WTC11 (cell line): Measurements from ENCODE around the gene WSCD1. TPM values are rescaled to one million over a fixed set of nuclear protein-coding genes. Genes with fewer than 3 reads are reported as not detected.

Source experiments
- ATAC-seq: fragments of 200-7000 bp; cut with Tn5 transposase; 2 replicates; pipeline ENCODE4 v1.10.0; 2021; ENCODE audit warnings: mild to moderate bottlenecking, moderate library complexity
- CTCF ChIA-PET: fragments of 300-600 bp; sonication (Branson Sonifier 250); formaldehyde crosslinking; loops from one replicate; lab custom pipeline; 2021; ENCODE audit warnings: antibody characterized with exemption; lab: Charles Lee
- POLR2A ChIA-PET: fragments of 350-600 bp; sonication (Branson Sonifier 250); formaldehyde crosslinking; loops from one replicate; lab custom pipeline; 2021; ENCODE audit warnings: antibody characterized with exemption; lab: Charles Lee
- DNase-seq: peaks from one replicate; pipeline ENCODE4 v3.0.0; 2021; ENCODE audit warnings: low spot score
- H3K27ac Mint-ChIP-seq: 2 replicates; pipeline ENCODE4 v1.8.0; 2021; ENCODE audit warnings: mixed read lengths
- H3K27me3 Mint-ChIP-seq: 2 replicates; pipeline ENCODE4 v1.8.0; 2021; ENCODE audit warnings: low read depth, mild to moderate bottlenecking, moderate library complexity, mixed read lengths
- H3K36me3 Mint-ChIP-seq: 2 replicates; pipeline ENCODE4 v1.8.0; 2021; ENCODE audit warnings: mixed read lengths
- H3K4me1 Mint-ChIP-seq: 2 replicates; pipeline ENCODE4 v1.8.0; 2022; ENCODE audit warnings: mixed read lengths
- H3K4me3 Mint-ChIP-seq: 2 replicates; pipeline ENCODE4 v1.8.0; 2021; ENCODE audit warnings: mild to moderate bottlenecking, moderate library complexity, mixed read lengths
- H3K9me3 Mint-ChIP-seq: 2 replicates; pipeline ENCODE4 v1.8.0; 2021; ENCODE audit warnings: mixed read lengths
- ATF1 ChIP-seq: sonication (generic); formaldehyde crosslinking; IDR thresholded peaks from 2 replicates; pipeline ENCODE4 v1.8.1; 2023; ENCODE audit warnings: mild to moderate bottlenecking, moderate library complexity, missing genetic modification reagents
- CREM ChIP-seq: sonication (generic); formaldehyde crosslinking; IDR thresholded peaks from 2 replicates; pipeline ENCODE4 v1.8.1; 2022; ENCODE audit warnings: mild to moderate bottlenecking, missing genetic modification reagents, moderate library complexity
- E2F4 ChIP-seq: sonication (generic); formaldehyde crosslinking; IDR thresholded peaks from 2 replicates; pipeline ENCODE4 v1.8.1; 2022; ENCODE audit warnings: low read depth, mild to moderate bottlenecking, moderate library complexity, missing genetic modification reagents, borderline replicate concordance
- EMX1 ChIP-seq: fragments of 250-450 bp; sonication (Bioruptor Pico); IDR thresholded peaks from 2 replicates; pipeline ENCODE4 v1.8.0; 2021; ENCODE audit warnings: mild to moderate bottlenecking
- FOXP1 ChIP-seq: sonication (generic); formaldehyde crosslinking; IDR thresholded peaks from 2 replicates; pipeline ENCODE4 v1.8.0; 2022; ENCODE audit warnings: missing genetic modification reagents, mild to moderate bottlenecking, moderate library complexity, borderline replicate concordance
- GABPB1 ChIP-seq: sonication (generic); formaldehyde crosslinking; IDR thresholded peaks from 2 replicates; pipeline ENCODE4 v1.8.1; 2023; ENCODE audit warnings: mild to moderate bottlenecking, missing genetic modification reagents
- HMGA2 ChIP-seq: fragments of 250-450 bp; sonication (Bioruptor Pico); IDR thresholded peaks from 2 replicates; pipeline ENCODE4 v1.4.0; 2021; ENCODE audit warnings: mild to moderate bottlenecking, moderate library complexity
- JAZF1 ChIP-seq: fragments of 250-450 bp; sonication (Bioruptor Pico); IDR thresholded peaks from 2 replicates; pipeline ENCODE4 v1.9.0; 2021; ENCODE audit warnings: moderate library complexity, mild to moderate bottlenecking, inconsistent platforms
- JUN ChIP-seq: sonication (generic); formaldehyde crosslinking; IDR thresholded peaks from 2 replicates; pipeline ENCODE4 v1.8.0; 2023; ENCODE audit warnings: mild to moderate bottlenecking, missing genetic modification reagents
- MAX ChIP-seq: sonication (generic); formaldehyde crosslinking; IDR thresholded peaks from 2 replicates; pipeline ENCODE4 v1.8.0; 2022; ENCODE audit warnings: mild to moderate bottlenecking, missing genetic modification reagents
- NR1H2 ChIP-seq: sonication (generic); formaldehyde crosslinking; IDR thresholded peaks from 2 replicates; pipeline ENCODE4 v1.9.0; 2021; ENCODE audit warnings: mild to moderate bottlenecking, moderate library complexity, missing genetic modification reagents
- PREB ChIP-seq: sonication (generic); formaldehyde crosslinking; IDR thresholded peaks from 2 replicates; pipeline ENCODE4 v1.8.1; 2022; ENCODE audit warnings: mild to moderate bottlenecking, missing genetic modification reagents, moderate library complexity, borderline replicate concordance
- RELA ChIP-seq: sonication (generic); formaldehyde crosslinking; IDR thresholded peaks from 2 replicates; pipeline ENCODE4 v1.8.1; 2022; ENCODE audit warnings: missing genetic modification reagents, mild to moderate bottlenecking, borderline replicate concordance
- RORB ChIP-seq: fragments of 250-450 bp; sonication (Bioruptor Pico); IDR thresholded peaks from 2 replicates; pipeline ENCODE4 v1.9.0; 2021; ENCODE audit warnings: mild to moderate bottlenecking
- SMAD4 ChIP-seq: sonication (generic); formaldehyde crosslinking; IDR thresholded peaks from 2 replicates; pipeline ENCODE4 v1.8.0; 2022; ENCODE audit warnings: mild to moderate bottlenecking, missing genetic modification reagents
- STAT6 ChIP-seq: sonication (generic); formaldehyde crosslinking; conservative IDR thresholded peaks from 2 replicates; pipeline ENCODE4 v1.8.1; 2023; ENCODE audit warnings: mild to moderate bottlenecking, low read depth, missing genetic modification reagents, moderate library complexity
- TCF7 ChIP-seq: sonication (generic); formaldehyde crosslinking; IDR thresholded peaks from 2 replicates; pipeline ENCODE4 v1.8.0; 2022; ENCODE audit warnings: mild to moderate bottlenecking, low read depth, missing genetic modification reagents, moderate library complexity
- TEAD1 ChIP-seq: sonication (generic); formaldehyde crosslinking; IDR thresholded peaks from 2 replicates; pipeline ENCODE4 v1.8.0; 2022; ENCODE audit warnings: mild to moderate bottlenecking, missing genetic modification reagents
- TEAD4 ChIP-seq: sonication (generic); formaldehyde crosslinking; IDR thresholded peaks from 2 replicates; pipeline ENCODE4 v1.8.0; 2022; ENCODE audit warnings: mild to moderate bottlenecking, missing genetic modification reagents
- ZNF219 ChIP-seq: sonication (generic); formaldehyde crosslinking; IDR thresholded peaks from 2 replicates; pipeline ENCODE4 v1.8.0; 2023; ENCODE audit warnings: missing genetic modification reagents, mild to moderate bottlenecking, borderline replicate concordance
- ZNF281 ChIP-seq: sonication (generic); formaldehyde crosslinking; IDR thresholded peaks from 2 replicates; pipeline ENCODE4 v1.8.0; 2023; ENCODE audit warnings: mild to moderate bottlenecking, missing genetic modification reagents
- ZNF416 ChIP-seq: fragments of 250-450 bp; sonication (Bioruptor Pico); IDR thresholded peaks from 2 replicates; pipeline ENCODE4 v1.9.0; 2021; ENCODE audit warnings: mild to moderate bottlenecking, inconsistent platforms
- total RNA-seq: library from RNA; stranded (reverse); gene quantifications from 3 replicates; pipeline ENCODE4 v1.2.3, GENCODE V29; 2021
- TF ChIP-seq, protein P1 (sequence below): fragments of 250-450 bp; sonication (Bioruptor Pico); conservative IDR thresholded peaks from 2 replicates; pipeline ENCODE4 v1.9.0; 2021; ENCODE audit warnings: mild to moderate bottlenecking
- TF ChIP-seq, protein P2 (sequence below): fragments of 250-450 bp; sonication (Bioruptor Pico); IDR thresholded peaks from 2 replicates; pipeline ENCODE4 v1.9.0; 2021; ENCODE audit warnings: mild to moderate bottlenecking

Gene WSCD1
- total RNA-seq, 1 experiment from 2014 or later = 57.5 TPM

- no peak overlapping the region for H3K4me3 Mint-ChIP-seq
- ATAC-seq (no peak), DNase-seq (no peak)
- H3K36me3 Mint-ChIP-seq = peaks cover 5% of the 10 kb centered on the region; the same call in 1 of the 2 replicates
- POLR2A ChIA-PET = no interaction called here
- peaks cover 61% of the 10 kb centered on the region for H3K4me1 Mint-ChIP-seq
- TF ChIP-seq, protein P1, sequence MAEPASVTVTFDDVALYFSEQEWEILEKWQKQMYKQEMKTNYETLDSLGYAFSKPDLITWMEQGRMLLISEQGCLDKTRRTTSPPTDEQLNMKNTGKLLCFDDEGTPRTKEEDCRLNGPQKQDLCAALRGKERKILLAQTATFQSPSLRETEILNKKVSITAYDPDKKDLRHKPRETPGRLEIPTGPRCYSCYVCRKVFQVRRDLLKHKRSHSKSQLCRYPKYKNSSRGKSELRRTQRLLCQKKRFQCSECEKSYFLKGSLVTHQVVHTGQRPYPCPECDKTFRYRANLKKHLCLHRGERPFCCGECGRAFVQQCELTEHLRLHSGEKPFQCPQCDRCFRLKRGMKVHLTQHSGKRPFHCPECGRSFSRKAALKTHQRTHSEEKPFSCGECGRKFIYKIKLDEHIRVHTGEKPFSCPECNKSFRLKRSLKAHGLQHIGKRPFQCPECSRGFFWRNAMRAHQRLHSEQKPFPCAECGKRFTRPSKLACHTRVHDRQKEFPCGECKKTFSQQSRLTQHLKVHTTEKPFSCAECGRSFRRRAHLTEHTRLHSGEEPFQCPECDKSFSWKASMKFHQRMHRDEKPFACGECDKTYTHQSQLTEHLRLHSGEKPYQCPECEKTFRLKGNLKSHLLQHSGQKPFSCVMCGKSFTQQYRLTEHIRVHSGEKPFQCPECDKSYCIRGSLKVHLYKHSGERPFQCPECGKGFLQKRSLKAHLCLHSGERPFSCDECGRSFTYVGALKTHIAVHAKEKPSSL = no peak
- TF ChIP-seq PREB (CRISPR knock-in tag) (no peak), RORB (no peak), ZNF416 (CRISPR knock-in tag) (no peak), JUN (no peak), ZNF281 (CRISPR knock-in tag) (no peak), TCF7 (CRISPR knock-in tag) (no peak), TEAD4 (no peak), ZNF219 (no peak), HMGA2 (CRISPR knock-in tag) (no peak)
- TF ChIP-seq, protein P2, sequence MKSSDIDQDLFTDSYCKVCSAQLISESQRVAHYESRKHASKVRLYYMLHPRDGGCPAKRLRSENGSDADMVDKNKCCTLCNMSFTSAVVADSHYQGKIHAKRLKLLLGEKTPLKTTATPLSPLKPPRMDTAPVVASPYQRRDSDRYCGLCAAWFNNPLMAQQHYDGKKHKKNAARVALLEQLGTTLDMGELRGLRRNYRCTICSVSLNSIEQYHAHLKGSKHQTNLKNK (CRISPR knock-in tag) = no peak
- H3K27ac Mint-ChIP-seq = no peak overlapping the region
- CTCF ChIA-PET = interaction anchor here (3.7 kb wide), 1 partner anchor 280 kb away, joined by 9 read pairs; no protein-coding TSS in a partner anchor
- H3K9me3 Mint-ChIP-seq = no peaks in the 10 kb centered on the region
- peaks cover 14% of the 10 kb centered on the region for H3K27me3 Mint-ChIP-seq
Observed at GRCh38 chr17:6073620-6074019, 3.4 kb downstream of the WSCD1 start.

DNA sequence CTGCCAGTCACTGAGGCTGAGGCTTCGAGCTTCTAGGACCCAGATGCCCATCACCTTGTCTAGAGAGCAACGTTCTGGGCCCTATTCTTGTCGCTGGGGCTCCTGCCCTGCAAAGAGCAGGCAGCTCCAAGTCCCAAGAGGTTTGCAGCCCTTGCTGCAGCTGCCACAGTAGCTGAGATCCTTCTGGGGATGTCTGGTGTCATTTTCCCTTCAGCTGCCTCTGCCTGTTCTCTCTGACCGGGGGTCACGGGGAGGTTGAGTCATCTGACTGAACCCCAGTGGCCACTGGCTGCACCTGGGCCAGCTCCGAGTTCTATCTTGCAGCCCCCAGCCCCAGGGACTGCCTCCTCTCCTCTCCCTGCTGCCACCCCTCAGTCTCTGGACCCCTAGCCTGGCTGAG, 4.9 kb downstream of the WSCD1 start:
- Mint-ChIP-seq H3K4me1 (peaks cover 48% of the 10 kb centered on the region), H3K9me3 (no peaks in the 10 kb centered on the region), H3K27ac (no peak overlapping the region), H3K27me3 (no peaks in the 10 kb centered on the region), H3K36me3 (peaks cover 5% of the 10 kb centered on the region; the same call in 1 of the 2 replicates), H3K4me3 (no peak overlapping the region)
- DNase-seq = no peak
- no peak for ATAC-seq
- POLR2A ChIA-PET = no interaction called here
- CTCF ChIA-PET = interaction anchor here (1.7 to 1.9 kb wide), 2 partner anchors 236 to 281 kb away, joined by 5 to 9 read pairs; no protein-coding TSS in a partner anchor
- TF ChIP-seq JAZF1 (CRISPR knock-in tag) = no peak
- TF ChIP-seq MAX (CRISPR knock-in tag) = no peak
- no peak for TF ChIP-seq TEAD1 (CRISPR knock-in tag)
- no peak for TF ChIP-seq FOXP1 (CRISPR knock-in tag)
- no peak for TF ChIP-seq STAT6 (CRISPR knock-in tag)
- TF ChIP-seq GABPB1 (CRISPR knock-in tag) = no peak
- no peak for TF ChIP-seq CREM (CRISPR knock-in tag)
- no peak for TF ChIP-seq NR1H2 (CRISPR knock-in tag)
- no peak for TF ChIP-seq HMGA2 (CRISPR knock-in tag)
- no peak for TF ChIP-seq RELA (CRISPR knock-in tag)
- TF ChIP-seq, protein P2 (CRISPR knock-in tag) = no peak
- no peak for TF ChIP-seq ZNF416 (CRISPR knock-in tag)
- no peak for TF ChIP-seq ATF1 (CRISPR knock-in tag)
- no peak for TF ChIP-seq TEAD4
- TF ChIP-seq EMX1 (CRISPR knock-in tag) = no peak
- TF ChIP-seq E2F4 = no peak
- no peak for TF ChIP-seq SMAD4 (CRISPR knock-in tag)
